ENCODE results near the gene PTPRN2.

The PTPRN2 gene

DNA sequence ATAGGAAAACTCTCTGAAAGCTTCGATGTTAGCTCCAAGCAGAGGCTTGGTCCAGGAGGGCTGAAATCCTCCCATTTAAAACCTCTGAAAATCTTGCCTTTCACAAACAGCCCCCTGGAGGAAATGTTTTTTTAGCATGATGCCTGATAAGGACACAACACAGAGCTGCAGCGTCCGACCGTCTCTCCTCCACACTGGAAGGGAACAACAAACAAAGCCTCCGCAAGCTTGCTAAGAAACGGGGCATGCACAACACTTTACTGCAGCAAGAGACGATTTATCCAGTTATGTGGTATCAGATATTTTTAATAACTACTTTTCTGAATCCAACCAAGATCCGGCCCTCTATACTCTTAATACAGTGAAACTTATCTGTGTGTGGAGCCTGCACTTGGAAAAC lies 182.3 kb downstream of the PTPRN2 start:
- TF ChIP-seq, protein P1, sequence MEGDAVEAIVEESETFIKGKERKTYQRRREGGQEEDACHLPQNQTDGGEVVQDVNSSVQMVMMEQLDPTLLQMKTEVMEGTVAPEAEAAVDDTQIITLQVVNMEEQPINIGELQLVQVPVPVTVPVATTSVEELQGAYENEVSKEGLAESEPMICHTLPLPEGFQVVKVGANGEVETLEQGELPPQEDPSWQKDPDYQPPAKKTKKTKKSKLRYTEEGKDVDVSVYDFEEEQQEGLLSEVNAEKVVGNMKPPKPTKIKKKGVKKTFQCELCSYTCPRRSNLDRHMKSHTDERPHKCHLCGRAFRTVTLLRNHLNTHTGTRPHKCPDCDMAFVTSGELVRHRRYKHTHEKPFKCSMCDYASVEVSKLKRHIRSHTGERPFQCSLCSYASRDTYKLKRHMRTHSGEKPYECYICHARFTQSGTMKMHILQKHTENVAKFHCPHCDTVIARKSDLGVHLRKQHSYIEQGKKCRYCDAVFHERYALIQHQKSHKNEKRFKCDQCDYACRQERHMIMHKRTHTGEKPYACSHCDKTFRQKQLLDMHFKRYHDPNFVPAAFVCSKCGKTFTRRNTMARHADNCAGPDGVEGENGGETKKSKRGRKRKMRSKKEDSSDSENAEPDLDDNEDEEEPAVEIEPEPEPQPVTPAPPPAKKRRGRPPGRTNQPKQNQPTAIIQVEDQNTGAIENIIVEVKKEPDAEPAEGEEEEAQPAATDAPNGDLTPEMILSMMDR (IDR thresholded peaks at IDR 0.05; ENCODE audit: low read depth, low read length) = no peak
- H3K4me3 ChIP-seq (ENCODE audit: low read depth, low read length) = no peak overlapping the region

DNA sequence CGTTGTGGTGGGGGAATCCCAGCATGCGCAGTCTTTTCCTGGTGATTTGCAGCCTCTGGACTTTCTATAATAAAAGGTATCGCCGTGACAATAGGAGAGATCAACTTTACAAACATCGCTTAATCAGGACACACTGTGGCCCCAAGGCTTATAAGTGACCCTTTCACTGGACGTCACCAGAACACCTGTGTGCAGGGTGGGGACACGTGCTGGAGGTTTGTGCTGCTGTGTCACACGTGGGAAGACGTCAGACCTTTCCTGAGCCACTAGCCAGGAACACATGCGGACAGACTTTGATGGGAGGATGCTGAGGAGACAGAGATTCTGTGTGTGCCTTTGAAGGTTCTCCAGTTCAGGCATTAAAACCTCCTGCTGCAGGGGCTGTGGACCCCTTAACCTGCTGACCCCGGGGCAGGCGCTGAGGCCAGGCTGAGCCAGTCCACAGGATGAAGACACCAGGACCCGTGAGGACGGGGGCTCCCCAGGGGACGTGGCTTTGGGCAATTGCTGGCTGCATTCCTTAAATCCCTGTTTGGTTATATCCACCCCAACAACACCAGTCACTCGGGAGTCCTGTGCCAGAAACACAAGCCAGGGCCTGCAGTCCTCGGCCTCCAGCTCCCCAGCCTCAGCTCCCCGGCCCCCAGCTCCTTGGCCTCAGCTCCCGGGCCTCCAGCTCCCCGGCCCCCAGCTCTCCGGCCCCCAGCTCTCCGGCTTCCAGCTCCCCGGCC lies 183.4 kb downstream of the PTPRN2 start:
- TF ChIP-seq, protein P1 (IDR thresholded peaks at IDR 0.05; ENCODE audit: low read depth, low read length) = no peak
- H3K4me3 ChIP-seq (ENCODE audit: low read depth, low read length) = no peak overlapping the region

DNA sequence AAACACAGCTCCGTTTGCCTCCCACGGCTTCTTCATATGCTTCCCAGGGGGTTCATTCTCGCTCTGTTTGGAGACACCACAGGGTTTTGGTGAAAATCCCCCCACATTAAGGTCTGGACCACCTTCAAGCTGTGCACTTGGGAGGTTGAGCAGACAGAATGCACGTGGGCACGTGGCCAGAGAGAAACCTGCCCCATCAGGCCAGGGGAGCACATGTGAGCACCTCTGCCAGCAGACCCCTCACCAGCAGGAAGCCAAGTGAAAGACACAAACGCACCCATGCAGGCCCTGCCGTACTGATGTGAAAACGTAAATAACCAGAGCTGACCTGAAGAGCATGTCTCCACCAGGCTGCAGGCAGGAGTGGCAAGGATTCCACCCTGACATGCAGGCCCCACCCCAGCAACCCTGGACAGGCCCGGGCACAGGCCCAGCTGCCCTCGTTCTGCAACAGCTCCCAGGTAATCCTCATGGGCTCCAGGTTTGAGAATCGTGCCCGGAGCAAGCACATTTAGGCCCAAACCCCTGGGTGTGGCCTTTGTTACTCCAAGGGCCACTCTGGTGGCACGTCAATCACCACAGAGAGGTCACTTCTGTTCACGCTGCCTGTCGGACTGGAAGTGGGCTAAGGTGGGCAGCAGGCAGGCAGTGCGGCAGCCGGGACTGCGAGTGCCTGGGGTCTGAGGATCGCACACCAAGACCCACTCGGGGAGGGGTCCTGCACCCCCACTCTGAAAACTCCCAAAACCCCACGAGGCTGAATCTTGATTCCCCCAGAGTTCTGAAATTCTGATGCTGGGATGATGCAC lies 184.4 kb downstream of the PTPRN2 start:
- TF ChIP-seq, protein P1 (IDR thresholded peaks at IDR 0.05; ENCODE audit: low read depth, low read length) = no peak
- H3K4me3 ChIP-seq (ENCODE audit: low read depth, low read length) = no peak overlapping the region

DNA sequence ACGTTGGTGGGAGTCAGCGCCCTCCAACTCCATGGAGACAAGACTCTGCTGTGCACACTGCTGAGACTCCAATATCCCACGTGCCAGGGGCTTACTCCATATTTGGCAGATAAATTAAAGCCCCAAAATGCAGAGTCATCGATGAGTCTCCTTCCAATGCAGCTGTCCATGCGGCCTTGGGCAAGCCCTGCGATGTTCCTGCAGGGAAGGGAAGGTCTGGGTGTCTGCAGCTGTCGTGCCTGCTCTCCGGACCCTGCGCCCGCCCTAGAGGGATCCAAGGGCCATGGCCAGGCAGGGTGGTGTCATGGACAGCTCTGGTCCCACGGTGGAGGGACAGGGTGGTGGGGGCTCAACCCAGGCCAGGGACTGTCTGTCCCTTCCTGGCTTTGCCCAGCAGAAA lies 185.2 kb downstream of the PTPRN2 start:
- no peak overlapping the region for H3K4me3 ChIP-seq (ENCODE audit: low read depth, low read length)
- TF ChIP-seq, protein P1 (IDR thresholded peaks at IDR 0.05; ENCODE audit: low read depth, low read length) = no peak

DNA sequence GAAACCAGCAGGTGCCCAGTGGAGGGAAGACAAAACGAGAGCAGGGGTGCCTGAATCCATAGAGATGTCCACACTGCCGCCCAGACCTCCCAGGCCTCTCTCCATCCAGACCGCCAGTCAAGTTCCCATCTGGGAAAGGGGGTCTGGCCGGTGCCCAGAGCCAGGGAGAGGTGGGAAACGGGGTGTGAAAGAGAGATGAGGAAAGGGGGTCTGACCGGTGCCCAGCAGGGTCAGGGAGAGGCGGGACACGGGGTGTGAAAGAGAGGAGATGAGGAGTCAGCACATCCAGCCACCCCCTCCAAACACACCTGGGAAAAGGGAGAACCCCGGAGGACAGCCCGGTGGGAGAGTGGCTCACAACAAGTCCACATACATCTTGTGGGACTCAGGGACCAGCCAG lies 185.8 kb downstream of the PTPRN2 start:
- TF ChIP-seq, protein P1 (IDR thresholded peaks at IDR 0.05; ENCODE audit: low read depth, low read length) = no peak
- no peak overlapping the region for H3K4me3 ChIP-seq (ENCODE audit: low read depth, low read length)

DNA sequence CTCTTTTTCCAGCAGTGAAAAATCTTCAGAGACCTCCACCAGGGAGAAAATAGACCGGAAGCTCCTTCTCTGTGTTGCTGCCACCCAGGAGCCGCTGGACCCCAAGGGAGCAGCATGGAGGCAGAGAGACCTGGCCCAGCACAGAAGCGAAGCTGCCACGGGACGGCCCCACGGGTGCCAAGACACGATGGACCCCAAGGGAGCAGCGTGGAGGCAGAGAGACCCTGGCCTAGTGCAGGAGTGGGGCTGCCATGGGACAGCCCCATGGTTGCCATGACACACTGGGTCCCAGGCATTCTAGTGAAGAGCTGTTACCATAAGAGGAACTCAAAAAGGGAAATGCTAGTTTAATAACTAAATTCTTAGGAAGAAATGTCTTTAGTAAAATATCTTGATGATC lies 186.3 kb downstream of the PTPRN2 start:
- H3K4me3 ChIP-seq (ENCODE audit: low read depth, low read length) = no peak overlapping the region

More for the DNA sequence above, 186.3 kb downstream of the PTPRN2 start:
- TF ChIP-seq, protein P1 (IDR thresholded peaks at IDR 0.05; ENCODE audit: low read depth, low read length) = no peak

All from WI38 (cell line).